NK-92 (cell line): Measurements from ENCODE around the gene ATF6.

Source experiments
- DNase-seq: peaks from one replicate; lab custom pipeline; 2025; ENCODE audit not compliant: unreplicated experiment; lab: John Stamatoyannopoulos, UW

ATF6 gene

DNA sequence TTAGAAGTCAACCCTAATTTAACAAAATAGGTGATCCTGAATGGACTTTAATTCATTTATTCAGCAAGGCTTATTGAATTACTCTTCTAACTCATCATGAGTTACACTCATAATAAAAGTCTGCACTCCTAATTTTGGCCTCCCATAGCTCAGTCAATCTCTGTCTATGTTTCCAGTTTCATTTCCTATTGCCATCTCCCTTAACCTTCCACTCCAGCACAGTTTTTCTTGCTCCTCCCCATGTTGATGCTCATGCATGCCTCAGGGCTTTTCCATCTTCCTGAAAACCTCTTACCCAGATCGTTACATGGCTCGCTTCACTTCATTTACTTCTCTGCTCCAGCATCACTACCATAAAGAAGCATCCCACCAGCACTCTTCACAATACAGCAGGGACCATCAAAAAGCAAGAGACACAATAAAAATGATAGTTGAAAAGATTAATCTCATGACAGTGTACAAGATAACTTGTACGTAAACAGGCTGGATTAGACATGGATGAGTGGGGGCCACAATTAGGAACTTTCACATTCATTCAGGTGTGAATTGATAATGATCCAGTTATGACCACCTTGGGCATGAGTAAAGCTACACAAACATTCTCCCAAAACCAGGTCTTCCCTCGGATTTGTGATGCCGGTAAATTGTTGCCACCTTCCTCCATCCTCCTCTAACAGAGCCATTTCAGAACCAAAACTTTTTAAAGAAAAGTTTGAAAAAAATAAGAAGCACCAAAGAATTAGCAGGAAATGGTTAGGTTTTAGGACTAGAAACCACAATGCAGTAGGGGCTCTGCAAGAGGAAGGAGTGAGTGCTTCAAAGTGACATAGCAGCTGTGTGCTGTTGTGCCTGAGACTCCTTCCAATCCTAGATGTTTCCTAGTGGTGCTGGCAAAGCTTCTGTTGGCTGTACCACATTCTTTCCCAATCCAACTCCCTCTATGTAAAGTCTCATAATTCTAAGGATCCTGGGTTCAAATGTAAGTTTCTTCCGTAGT lies 167.8 kb downstream of the ATF6 start:
- DNase-seq: no peak

- no peak for DNase-seq
Measured at GRCh38 chr1:161935264-161935663, 169.1 kb downstream of the ATF6 start.

DNA sequence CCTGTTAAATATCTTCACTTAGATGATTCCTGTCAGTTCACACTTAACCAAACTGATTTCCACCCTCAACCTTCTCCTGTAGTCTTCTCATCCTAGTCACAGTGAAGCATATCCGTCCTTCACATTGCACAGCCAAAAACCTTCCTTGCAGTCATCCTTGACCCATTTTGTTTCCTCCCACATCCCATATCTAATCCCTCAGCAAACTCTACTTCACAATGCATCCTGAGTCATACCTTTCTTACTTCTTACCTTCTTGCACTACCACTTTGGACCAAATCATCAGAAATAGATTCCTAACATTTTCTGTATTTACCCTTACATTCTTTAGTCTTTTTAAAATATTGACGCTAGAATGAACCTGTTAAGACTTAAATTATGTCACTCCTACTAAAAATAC lies 170.7 kb downstream of the ATF6 start:
- no peak for DNase-seq

- DNase-seq: no peak
Measured at GRCh38 chr1:161940866-161941591, 174.9 kb downstream of the ATF6 start.

DNA sequence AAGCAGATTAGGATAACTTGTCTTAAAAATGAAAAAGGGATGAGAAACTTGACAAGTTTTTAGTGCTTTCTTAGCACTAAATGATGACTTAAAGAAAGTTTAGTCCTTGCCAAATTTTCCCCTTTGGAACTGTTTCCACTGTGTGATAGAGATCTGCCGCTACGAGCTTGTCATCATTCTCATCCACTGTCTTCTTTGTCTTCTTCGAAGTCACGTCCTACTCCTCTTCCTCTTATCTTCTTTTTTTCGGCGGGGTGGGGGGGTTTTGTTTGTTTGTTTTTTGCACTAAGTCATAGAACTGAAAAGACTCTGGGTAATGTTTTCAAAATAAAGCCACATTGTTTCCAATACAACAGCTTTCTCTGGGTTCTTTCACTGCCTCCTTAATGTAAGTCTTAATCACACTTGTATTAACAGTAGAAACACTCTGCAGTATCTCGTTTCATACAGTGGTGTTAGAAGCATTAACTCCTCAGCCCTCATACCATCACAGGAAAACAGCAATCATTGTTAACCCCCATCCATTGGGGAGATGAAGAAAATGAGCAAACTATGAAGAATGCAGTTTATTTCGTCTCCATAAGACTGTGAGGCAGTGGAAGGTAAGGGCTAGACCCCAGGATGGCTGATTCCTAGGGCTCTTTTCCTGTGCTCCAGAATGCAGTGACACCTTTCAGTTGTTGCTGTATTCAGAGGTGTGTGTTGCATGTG lies 175.8 kb downstream of the ATF6 start:
- no peak for DNase-seq

DNA sequence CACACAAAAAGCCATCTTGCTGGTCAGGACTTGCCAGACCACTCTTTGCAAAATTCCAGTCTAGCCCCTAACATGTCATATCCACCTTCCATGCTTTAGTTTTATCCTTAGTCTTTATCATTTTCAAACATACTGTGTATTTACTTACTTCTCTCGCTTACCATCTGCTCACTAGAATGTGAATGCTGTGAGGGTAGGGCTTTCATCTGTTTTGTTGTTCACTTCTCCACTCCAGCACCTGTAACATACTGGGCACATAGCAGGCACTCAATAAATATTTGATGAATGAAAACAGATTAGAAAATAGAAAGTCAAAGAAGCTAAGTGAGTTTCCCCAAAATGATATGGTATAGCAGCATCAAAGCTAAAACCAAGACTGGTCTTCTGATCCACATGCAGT lies 177.6 kb downstream of the ATF6 start:
- DNase-seq: no peak

- DNase-seq: no peak
Measured at GRCh38 chr1:161944381-161944780, 178.3 kb downstream of the ATF6 start.

GRCh38 chr1:161945306-161946060 lies 179.4 kb downstream of the ATF6 start:
- no peak for DNase-seq

GRCh38 chr1:161946071-161946987 lies 180.2 kb downstream of the ATF6 start:
- no peak for DNase-seq

DNA sequence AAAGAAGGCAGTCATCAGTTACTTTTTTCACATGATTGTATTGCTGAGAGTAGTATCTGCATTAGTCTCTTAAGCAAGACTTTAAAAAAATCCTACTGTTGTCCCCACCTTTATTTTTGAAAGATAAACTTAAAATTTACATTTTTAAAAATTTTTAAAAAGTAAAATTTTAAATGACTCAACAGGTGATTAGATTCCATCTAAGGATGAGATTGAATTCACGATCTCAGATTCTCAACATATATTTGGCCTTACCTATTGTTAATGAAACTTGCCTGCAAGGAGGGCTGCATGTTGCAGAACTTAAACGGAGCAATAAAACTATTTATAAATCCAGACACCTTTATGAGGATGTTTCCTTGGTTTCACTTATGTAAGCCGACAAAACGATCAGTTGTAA lies 182.3 kb downstream of the ATF6 start:
- DNase-seq: no peak

- no peak for DNase-seq
Measured at GRCh38 chr1:161949548-161949947, 183.4 kb downstream of the ATF6 start.

DNA sequence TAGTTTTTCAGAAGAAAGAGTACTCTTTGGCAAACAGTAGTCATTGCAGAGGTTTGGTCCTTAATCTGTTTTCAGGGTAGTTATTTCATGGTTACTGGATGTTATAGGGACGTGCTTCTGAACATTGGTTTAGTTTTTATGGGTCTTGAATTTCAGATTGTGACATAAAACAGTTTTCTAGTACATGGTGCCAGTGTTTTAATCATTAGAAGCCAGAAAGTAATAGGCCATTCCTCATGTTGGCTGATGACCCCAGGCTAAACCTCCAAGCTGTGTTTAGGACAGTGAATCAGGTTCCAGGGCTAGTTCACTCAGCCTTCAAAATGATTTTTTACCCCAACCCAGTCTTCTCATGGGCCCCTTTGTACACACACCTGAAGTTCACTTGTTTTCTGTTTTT lies 184.3 kb downstream of the ATF6 start:
- DNase-seq: no peak

DNA sequence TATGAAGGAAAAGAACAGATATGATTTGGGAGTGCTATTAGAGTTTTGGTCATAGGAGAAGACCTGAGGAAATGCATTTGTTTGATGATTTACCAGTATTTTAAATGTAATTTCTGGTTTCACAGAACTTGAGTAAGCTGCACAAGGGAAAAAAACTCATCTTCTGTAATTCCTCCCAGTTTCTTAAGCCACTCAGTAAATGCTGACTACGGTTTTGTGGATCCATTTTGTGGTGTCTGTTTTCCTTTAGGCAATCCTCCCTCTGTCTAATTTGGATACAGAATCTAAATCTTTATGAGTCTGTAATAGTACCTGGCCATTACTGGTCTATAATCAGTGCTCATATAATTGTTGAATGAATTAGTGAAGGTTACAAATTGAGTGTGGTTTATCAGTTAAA lies 185.5 kb downstream of the ATF6 start:
- no peak for DNase-seq

GRCh38 chr1:161952607-161953172 lies 186.6 kb downstream of the ATF6 start:
- DNase-seq: no peak

DNA sequence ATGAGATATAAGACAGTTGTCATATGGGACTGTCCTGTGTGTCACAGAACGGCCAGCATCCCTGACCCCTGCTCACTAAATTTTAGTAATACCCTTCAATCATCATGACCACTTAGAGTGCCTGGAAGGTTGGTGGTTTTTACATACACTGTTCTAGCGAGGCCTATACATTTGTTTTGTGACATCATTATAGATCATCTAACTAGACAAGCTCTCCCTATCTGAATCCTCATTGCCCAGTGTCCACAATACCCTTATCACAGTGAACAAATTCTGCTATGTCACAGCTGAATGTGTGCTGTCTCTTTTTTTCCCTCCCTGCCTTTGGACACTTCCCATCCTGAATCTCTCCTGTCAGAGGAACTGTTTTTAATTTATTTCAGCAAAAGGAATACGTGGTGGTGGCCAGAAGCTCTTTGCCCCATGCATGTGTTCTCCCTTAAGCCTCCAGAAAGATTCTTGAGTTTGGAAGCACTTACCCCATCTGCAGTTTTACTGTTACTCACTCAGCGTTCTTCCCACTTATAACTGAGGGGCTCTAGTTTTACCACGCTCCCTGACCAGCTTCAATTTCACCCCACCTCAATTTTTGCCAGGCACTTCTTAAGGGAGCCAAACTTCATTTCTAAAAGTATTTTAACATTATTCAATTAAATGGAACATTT lies 187.3 kb downstream of the ATF6 start:
- DNase-seq: no peak

GRCh38 chr1:161954050-161954449 lies 187.9 kb downstream of the ATF6 start:
- no peak for DNase-seq

DNA sequence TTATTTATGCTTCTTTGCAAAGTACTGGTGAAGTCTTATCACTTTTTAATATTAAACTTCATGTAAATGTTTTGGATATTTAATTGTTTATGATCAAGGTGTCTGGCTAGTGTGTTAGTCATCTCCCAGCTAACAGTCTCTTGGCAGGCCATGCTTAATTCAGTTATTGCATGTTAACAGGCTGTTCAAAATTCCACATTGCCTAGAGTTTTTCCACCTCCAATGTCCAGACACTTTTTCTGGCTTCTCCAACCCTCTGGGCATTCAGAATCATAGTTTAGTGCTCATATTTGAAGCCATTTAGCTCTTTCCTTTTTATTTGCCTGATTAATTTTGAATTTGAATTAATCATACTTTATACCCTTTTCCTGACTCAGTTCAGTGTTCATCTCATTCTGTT lies 188.3 kb downstream of the ATF6 start:
- no peak for DNase-seq

DNA sequence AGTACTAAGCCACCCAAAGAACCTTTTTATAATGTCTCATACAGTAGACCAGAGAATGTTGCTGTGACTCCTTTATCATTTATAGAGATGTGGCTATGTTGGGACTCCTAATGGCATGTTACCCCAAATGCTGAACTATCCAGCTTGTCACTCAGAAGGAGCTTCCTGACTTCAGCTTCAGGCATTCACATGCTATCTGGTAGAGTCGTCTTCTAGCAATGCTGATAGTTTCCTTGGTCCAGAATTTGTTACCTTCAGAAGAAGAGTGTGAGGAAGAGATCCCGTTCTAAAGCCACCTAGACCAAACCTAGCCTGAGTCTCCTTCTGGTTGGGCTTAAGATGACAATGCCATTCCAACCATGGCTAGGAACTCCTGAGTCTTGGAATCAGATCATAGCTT lies 189.5 kb downstream of the ATF6 start:
- DNase-seq: no peak

GRCh38 chr1:161956097-161956496 lies 190.0 kb downstream of the ATF6 start:
- DNase-seq: no peak
